Esophagus mucosa (tissue), 1 donor: ENCODE results near the gene NPBWR2. TPM values are rescaled to one million over a fixed set of nuclear protein-coding genes. Genes with fewer than 3 reads are reported as not detected.
"Not testable (repeated sequence)": the region's sequence is repeated elsewhere in the genome, so short reads cannot be mapped to it uniquely, and the experiment has no call there.

ENCODE experiments used
- ATAC-seq: fragments of 200-7000 bp; cut with Tn5 transposase; one replicate; pipeline ENCODE4 v1.9.1; 2020
- total RNA-seq: library from RNA; stranded (reverse); gene quantifications from one replicate; pipeline ENCODE4 v1.2.4, GENCODE V29; 2023
- donor health status: DM: yes; HTN: yes; CAD: no.

NPBWR2 gene
- total RNA-seq, 1 donor from 2014 or later, result not detected

DNA sequence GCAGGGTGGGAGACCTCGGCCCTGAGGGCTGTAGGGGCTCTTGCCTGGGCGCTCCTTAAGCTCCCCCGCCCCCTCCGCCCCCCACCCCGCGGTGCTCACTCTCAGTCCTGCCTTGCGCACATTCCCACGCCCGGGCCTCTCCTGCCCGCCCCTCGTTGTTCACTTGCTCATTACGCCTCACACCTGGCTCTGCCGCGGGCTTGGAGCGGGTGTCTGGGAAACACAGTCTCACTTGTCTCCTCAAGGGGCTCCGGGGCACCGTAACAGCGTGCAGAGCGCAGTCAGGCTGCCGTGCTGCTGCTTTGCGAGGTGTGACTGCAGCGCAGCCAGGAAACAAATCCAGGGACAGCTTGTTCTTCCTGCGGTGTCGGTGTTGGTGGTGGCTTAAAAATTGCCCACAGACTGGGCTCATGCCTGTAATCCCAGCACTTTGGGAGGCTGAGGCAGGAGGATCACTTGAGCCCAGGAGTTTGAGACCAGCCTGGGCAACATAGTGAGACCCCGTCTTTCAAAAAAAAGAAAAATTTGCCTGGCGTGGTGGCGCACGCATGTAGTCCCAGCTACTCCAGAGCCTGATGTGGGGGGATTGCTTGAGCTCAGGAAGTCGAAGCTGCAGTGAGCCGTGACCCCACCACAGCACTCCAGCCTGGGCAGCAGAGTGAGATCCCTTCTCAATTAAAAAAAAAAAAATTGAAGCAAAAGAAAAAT lies 4.6 kb downstream of the NPBWR2 start:
- ATAC-seq, result no peak

DNA sequence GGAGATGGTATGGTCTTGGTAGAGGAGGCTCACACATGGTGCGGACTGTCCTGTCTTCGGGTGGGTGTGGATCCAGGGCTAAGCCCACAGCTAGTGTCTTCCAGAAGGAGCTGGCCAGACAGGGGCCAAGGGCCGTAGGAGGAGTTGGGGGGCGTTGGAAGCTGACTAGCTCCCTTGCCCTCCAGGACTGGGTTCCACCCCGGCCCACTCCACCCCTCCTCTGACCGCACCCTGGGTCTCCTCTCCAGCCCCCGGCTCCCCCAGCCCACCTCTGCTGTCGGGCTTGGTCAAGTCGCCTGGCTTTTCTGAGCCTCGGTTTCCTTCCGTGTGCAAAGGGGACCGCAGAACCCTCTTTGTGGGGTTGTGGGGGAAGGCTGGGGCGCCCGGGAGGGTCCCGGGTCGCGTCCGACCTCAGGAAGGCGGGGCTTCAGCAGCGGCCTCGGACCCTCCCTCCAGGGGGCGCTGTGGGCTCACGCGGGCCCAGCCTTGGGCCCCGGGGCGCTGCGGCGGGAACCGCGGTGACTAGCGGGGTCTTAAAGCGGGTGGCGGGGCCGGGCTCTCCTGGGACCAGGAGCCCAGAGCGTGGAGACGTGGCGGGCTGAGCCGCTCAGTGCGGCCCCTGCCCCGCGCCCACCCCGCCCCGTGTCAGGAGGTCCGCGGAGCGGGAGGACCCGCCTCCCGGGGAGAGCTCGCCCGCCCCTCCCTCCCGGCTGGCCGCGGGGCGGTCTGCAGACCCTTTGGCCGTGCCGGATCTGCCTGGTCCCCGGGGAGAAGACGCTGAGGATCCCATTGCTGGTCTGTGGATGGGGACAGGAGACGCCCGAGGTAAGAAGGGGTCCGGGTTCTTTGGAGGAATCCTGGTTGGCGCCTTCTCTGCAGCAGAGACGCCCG lies 5.4 kb downstream of the NPBWR2 start:
- ATAC-seq, result peak; percentile 34

DNA sequence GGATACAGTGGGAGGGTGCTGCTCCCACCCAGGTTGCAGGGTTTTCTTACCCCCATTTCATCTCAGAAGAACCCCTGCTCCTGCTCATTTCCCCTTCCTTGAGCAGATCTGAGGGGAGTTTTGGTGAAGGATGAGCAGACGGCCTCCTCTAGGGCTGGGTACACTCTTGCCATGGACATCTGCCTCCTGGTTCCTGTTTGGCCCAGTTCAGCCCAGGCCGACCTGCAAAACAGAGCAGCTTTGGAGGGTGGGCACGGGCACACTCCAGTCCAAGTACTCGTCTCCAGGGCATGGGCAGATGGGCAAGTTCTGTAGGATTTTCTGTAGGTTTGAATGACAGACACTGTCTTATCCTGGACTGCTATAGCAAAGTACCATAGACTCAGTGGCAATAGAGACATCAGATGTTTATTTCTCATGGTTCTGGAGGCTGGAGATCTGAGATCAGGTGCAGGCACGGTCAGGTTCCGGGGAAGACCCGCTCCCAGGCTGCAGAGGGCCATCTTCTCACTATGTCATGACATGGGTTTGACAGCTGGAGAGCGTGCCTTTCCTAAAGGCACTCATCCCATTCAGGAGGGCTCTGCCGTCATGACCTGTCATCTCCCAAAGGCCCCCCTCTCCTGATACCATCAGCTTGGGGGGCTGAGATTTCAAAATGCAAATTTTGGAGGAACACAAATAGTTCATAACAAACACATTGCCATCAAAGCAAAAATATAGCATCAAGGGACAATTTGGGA lies 6.2 kb downstream of the NPBWR2 start:
- ATAC-seq, result no peak

DNA sequence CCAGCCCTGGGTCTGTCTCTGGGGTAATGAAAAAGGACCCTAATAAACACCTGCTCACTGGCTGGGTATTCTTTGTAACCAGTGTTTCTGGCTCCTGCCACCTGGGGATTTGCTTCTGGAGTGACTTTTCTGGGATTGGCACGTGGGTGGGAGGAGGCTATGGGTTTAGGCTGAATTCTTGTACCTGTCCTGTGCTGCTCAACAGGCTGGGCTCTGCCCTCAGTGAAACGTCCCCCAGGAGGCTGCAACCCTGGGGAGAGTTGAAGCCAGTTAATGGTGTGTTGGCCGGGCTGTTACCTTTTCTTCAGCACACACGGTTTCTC lies 6.8 kb downstream of the NPBWR2 start:
- no peak for ATAC-seq

DNA sequence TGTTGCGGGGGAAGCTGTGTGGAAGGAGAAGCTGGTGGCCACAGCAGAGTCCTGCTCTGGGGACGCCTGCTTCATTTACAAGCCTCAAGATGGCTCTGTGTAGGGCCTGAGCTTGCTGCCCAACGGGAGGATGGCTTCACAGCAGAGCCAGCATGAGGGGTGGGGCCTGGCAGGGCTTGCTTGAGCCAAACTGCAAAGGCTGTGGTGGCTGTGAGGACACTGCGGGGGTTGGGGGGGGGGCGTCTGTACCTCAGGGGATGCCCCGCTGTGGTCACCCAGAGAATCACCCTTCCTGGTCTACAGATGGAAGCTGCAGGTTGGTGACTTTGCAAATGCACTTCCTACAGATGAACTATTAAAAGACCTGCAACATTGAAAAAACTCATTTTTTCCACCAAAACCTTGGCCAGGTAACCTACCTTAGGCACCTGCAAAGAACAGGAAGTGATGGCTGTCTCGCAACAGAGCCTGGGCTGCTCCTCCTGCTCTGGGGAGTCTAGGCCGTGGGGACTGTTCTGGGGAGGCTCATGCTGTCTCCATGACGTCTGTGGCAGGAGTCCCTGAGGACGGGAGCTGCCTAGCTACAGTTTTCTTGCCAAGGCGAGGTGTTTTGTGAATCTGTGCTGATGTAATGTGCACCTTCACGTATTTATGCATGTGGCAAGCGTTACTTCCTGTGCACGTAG lies 7.3 kb downstream of the NPBWR2 start:
- ATAC-seq, result peak; percentile 5

DNA sequence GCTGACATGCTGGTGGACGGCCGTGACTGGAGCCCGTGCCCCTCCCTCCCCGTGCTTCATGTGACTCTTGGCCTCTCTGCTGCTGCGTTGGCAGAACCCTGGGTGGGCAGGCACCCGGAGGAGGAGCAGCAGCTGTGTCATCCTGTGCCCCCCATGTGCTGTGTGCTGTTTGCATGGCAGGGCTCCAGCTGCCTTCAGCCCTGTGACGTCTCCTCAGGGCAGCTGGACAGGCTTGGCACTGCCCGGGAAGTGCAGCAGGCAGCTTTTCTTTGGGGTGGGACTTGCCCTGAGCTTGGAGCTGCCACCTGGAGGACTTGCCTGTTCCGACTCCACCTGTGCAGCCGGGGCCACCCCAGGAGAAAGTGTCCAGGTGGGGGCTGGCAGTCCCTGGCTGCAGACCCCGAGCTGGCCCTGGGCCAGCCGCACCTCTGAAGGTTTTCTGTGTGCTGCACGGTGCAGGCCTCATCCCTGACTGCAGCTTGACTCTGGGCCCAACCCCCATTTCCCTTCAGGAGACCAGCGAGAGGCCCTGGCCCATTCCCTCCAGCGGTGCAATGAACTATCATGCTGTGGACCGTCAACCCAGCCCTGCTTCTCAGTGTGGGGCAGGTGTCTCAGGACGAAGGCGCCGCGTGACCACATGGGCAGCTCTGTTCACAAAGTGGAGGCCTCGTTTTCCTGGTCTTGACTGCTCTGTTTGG lies 8.1 kb downstream of the NPBWR2 start:
- no peak for ATAC-seq

DNA sequence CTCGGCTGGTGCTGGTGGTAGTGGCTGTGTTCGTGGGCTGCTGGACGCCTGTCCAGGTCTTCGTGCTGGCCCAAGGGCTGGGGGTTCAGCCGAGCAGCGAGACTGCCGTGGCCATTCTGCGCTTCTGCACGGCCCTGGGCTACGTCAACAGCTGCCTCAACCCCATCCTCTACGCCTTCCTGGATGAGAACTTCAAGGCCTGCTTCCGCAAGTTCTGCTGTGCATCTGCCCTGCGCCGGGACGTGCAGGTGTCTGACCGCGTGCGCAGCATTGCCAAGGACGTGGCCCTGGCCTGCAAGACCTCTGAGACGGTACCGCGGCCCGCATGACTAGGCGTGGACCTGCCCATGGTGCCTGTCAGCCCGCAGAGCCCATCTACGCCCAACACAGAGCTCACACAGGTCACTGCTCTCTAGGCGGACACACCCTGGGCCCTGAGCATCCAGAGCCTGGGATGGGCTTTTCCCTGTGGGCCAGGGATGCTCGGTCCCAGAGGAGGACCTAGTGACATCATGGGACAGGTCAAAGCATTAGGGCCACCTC lies 8.8 kb downstream of the NPBWR2 start:
- no peak for ATAC-seq

DNA sequence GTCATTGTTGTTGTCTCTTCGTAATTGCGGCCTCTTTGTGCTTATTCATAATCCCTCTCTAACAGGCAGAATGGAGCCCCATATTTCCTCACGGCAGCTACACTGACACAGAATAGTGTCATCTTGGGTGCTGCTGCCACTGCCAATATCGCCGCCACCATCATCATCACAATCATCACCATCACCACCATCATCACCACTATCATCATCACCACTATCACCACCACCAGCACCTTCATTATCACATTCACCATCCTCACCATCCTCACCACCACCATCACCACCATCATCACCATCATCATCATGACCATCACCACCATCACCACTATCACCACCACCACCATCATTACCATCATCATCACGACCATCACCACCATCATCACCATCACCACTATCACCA lies 10.8 kb downstream of the NPBWR2 start:
- ATAC-seq, result no peak

DNA sequence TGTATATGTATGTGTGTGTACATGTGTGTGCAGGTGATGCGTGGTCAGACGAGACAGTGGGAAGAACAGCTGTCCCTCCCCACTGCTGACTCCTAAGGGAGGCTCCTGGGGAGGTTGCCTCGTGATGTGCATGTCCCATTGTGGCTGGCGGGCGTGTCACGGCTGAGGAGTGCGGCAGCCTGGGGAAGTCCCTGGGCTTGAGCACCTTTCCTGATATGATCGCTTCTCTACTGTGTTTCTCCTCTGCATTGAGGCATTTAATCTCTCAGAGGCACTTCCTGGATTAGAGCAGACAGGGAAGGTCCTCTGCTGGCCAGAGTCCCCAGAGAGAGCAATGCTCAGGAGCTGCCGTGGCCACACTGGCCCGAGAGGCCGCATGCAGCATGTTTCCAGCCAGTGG lies 11.4 kb downstream of the NPBWR2 start:
- ATAC-seq, result peak; percentile 57

DNA sequence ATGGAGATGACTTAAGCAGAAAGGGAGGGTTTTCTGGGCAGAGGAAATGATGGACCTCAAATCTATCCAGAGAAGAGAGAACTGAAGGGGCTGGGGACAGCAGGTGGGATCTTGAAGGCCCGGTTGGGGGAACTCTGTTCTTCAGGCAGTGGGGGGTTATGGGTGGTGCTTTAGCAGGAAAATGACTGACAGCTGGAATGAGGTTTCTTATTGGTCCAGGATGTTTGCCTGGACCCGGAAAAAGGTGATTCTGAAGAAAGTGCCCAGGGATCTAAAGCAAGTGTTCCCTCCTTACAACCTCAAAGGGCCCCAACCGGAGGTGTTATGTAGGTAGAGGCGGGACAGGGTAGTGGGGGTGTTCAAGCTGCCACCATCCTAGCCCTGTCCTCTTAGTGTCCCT lies 11.9 kb downstream of the NPBWR2 start:
- ATAC-seq, result no peak

DNA sequence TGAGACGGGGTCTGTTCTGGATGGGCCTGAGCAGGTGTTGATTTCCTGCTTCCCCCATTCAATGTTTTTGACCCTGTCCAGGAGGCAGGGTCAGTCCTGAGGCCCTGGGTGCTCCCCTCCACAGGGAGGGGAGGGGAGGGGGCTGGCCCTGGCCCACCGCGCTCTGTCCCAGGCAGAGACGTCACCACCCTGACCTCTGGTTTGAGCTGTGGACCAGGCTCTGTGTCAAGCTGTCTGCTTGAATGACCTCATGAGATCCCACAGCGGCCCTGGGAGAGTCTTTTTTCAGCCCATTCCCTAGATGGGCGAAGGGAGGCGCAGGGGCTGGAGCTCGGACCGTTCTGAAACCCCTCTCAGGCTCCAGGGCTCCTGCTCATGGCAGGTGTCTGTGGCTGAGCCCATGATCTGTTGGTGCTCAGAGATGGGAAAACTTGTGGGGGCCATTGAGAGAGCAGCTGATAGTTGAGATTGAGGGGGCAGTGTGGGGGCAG lies 14.3 kb downstream of the NPBWR2 start:
- ATAC-seq, result peak; percentile 4

DNA sequence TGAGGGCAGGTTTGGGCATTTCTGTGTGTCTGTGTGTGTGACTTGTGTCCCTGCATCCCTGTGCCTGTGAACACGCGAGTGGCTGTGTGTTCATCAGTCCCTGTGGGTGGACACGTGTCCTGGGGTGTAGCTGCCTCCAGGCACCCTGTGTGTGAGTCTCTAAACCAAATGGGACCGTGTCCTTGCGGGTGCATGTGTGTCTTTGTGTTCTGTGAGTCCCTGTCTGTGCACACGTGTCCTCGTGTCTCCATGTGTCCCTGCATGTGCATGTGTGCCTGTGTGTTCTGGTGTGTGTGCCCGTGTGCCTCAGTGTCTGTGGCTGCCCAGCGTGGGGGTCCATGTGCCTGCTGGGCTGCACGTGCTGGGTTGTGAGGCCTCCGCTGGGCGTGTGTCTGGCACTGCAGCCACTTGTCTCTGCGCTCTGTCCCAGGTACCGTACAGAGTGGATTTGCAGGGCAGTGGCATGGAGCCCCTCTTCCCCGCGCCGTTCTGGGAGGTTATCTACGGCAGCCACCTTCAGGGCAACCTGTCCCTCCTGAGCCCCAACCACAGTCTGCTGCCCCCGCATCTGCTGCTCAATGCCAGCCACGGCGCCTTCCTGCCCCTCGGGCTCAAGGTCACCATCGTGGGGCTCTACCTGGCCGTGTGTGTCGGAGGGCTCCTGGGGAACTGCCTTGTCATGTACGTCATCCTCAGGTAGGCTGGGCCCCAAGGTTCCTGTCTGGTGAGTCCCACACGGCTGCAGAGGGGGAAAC lies 14.9 kb downstream of the NPBWR2 start:
- peak; percentile 8 for ATAC-seq

DNA sequence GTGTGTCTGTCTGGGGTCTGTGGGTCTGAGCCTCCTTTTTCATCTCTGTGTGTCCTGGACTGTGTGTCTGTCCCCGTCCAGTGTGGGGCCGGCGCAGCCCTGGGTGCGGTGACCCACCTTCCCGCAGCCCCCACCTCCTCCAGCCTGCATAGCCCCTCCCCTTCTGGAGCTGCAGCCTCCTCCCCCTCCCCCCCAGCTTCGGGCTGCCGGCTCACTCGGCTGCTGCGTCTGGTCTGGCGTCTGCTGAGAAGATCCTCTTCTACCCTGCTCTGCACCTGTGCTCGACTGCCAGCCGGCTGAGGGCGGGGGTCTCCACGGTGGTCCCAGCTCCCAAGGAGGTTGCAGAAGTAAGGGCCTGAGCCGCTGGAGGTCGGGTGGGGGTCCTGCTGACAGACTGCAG lies 15.6 kb downstream of the NPBWR2 start:
- no peak for ATAC-seq

DNA sequence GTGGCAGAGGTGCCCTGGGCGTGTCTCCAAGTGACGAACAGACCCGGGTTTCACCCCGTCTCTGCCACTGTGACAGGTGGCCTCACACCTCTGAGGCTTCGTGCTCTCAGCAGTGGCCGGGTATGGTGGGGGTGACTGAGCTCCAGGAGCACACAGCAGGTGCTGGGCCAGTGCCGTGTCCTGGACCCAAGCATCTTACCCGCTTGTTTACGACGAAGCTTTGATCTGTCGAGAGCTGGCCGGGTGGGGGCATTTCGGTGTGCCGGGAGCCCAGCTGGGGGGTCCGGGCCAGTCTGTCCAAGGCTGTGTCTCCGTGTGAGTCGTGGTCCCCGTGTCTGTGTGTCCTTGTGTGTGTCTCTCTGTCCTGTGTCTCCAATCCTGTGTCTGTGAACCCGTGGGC lies 16.0 kb downstream of the NPBWR2 start:
- ATAC-seq, result no peak

DNA sequence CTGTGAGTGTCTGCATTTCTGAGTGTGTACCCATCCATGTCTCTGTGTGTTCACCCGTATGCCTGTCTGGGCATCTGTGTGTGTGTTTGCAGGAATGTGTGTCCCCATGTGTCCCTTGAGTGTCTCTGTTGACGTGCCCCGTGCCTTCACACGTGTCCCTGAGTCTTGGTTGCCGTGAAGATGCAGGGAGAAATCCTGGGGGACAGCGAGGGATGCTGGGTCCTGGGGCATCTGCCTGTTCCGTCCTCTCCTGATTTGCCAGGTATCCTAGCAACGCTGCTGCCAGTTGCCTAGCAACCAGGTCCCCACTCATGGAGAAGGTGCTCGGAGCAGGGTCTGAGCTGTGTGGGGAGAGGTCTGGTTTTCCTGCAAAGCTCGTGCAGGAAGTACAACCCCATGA lies 17.2 kb downstream of the NPBWR2 start:
- ATAC-seq, result no peak

DNA sequence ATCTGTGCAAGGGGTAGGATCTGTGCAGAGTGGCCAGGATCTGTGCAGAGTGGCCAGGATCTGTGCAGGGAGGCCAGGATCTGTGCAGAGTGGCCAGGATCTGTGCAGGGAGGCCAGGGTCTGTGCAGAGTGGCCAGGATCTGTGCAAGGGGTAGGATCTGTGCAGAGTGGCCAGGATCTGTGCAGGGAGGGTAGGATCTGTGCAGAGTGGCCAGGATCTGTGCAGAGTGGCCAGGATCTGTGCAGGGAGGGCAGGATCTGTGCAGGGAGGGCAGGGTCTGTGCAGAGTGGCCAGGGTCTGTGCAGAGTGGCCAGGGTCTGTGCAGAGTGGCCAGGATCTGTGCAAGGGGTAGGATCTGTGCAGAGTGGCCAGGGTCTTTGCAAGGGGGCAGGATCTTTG lies 18.8 kb downstream of the NPBWR2 start:
- ATAC-seq, result not testable (repeated sequence)

DNA sequence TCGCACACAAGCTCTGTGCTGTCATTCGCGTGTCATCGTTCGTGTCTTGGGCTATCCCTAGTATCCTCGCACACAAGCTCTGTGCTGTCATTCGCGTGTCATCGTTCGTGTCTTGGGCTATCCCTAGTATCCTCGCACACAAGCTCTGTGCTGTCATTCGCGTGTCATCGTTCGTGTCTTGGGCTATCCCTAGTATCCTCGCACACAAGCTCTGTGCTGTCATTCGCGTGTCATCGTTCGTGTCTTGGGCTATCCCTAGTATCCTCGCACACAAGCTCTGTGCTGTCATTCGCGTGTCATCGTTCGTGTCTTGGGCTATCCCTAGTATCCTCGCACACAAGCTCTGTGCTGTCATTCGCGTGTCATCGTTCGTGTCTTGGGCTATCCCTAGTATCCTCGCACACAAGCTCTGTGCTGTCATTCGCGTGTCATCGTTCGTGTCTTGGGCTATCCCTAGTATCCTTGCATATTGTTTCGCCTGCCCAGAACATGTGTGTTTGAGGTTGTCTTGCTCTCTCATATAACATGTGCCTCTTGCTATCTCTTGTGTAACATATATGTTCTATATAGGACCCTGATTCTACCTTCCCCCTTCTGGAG lies 20.0 kb downstream of the NPBWR2 start:
- ATAC-seq, result not testable (repeated sequence)

DNA sequence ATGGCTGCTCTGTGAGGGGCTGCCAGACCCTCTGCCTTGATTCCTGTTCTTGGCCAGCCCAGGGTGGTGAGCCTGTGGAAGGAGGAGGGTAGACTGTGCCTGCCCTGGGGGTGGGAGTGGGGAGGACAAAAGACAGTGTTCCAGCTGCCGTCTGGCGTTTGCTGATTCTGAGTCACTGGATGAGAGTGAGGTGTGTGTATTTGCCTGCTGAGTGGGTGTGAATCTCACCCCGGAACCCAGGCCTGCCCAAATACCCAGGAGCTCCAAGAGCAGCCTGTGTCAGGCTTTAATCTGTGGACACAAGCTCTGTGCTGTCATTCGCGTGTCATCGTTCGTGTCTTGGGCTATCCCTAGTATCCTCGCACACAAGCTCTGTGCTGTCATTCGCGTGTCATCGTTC lies 20.6 kb downstream of the NPBWR2 start:
- peak; percentile 47 for ATAC-seq

DNA sequence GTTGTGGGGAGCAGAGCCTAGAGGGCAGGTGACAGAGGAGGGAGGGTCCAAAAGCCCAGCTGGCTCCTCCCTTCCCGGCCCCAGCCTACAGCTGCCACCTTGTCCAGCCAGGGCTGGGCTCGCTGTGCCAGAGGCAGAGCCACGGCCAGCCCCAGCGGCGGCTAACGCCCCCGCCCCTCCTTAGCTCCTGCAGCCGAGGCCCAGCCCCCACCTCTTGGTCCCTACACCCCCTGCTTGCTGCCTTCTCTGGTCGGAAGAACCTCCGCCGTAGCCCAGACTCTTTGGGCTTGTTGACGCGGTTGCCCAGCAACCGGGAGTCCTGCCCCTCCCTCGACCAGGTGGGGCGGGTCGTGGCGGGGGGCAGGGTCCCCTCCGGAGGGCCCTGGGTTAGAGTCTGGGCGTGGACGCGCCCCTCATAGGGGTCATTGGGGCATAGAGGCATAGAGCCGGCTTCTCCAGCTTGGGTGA lies 22.6 kb downstream of the NPBWR2 start:
- ATAC-seq, result no peak
